ENCODE results near the gene SCRG1.

The SCRG1 gene

DNA sequence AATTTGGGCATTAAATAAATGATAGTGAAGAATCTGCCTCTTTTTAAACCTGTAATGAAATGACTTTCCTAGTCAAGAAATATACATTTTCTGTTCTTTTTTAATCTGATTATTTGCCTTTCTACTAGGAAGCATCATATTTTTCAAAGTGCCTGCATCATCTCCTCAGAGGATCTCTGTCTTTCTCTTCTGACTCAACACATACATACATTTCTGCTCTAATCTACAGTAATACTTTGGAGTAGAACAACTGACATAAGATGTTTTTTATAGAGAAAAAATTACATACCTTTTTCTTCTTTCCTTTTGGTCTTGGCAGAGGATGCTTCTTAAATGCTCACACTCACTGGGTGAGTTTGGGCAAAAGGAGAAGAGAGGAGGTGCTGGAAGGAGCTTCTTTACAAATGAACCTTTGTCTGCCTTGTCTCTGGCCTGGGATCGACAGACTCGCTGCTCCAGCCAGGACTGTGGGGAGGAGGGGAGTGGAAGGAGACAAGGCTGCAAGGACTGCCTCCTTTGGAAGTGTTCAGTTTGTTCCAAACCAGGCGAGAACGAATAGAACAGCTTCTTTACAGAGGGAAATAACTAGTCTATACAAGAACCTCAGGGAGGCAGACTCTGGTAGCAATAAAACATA lies at the start of gene SCRG1:
SCRG1 (minus strand) TSS at position 338 of the 637 bp plus-strand sequence. CDS start 7,702 bp downstream, outside the sequence.
- DNase-seq, result no peak

DNA sequence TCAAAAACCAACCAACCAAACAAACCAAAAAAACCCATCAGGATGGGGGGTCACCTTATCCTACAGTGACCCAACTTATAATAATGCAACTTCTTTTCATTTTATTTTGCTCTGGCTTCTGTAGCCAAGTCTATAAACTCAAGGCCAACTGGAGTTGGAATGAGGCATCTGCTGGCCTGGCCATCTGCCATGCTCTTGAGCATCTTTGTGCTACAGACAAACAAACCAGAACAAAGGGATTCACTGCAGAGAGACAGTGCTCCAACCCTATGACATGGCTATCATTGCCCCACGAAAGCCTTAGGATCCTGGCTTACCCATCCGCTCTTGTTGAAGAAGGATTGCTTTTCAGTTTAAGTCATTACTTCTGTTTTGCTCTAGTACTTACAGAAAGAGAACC lies 49.2 kb upstream of the SCRG1 start:
- no peak for DNase-seq

GRCh38 chr4:173446416-173446815 lies 47.5 kb upstream of the SCRG1 start:
- no peak for DNase-seq

- no peak for DNase-seq
Measured at GRCh38 chr4:173443121-173443520, 44.2 kb upstream of the SCRG1 start.

DNA sequence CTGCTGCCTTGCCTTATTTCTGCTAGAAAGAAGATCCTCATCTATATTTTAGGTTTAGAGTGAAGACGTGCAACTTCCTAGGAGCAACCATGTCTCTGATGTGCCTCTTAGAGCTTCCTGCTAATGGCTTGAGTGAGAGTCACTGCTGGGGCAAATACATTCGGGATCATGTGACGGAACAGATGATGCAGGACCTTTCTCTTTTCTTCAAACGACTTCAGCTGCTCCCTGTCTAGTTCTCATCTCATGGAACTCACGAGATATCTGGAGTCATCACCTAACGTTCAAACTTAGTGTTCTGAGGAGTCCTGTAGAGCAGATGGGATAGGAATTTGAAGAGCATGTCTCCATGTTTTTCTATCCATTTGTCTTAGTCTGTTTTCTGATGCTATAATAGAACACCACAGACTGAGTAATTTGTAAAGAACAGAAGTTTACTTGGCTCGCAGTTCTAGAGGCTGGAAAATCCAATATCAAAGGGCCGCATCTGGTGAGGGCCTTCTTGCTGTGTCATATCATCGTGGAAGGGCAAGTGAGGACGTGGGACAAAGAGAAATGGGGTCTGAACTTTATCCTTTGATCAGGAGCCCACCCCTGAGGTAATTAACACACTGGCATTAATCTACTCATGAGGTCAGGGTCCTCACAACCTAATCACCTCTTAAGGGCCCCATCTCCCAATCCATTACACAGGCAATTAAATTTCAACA lies 43.5 kb upstream of the SCRG1 start:
- DNase-seq, result no peak

GRCh38 chr4:173440888-173441287 lies 42.0 kb upstream of the SCRG1 start:
- DNase-seq, result no peak

DNA sequence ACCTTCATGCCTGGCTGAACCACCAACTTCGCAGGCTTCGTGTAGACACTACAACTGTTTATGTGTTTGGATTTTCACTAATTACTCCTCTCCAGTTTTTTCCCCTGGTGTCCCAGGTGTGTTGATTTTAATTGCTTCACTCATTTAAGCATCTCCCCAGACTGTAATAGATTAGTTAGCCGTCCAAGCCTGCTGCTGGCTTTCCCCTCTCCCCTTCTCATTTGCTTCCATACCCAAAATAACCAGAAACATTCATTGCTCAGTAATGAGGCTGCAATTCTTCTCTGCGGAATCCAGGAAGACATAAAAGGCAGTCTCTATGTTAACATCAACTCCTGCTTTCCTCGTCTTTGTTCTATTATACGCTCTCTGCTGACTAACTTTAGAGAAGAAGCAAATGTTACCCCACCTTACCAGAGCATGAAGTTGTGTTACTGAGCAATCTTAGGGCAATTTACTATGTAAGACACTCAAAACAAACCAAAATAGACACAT lies 37.9 kb upstream of the SCRG1 start:
- no peak for DNase-seq

GRCh38 chr4:173436149-173436579 lies 37.2 kb upstream of the SCRG1 start:
- DNase-seq, result no peak

DNA sequence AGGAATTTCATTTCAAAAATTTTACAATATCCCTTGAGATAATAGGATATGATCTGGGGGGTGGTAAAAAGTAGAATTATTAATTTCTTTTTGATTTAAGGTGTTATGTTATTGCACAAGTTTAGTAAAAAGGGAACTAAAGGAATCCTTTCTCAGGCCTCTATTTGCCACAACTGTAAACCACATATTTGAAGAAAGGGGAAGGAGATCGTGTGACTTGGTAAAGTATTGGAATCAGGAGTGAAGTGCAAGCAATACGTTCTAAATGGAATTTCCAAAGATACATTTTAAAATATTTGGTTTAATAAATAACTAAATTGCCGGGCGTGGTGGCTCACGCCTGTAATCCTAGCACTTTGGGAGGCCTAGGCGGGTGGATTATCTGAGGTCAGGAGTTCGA lies 35.3 kb upstream of the SCRG1 start:
- no peak for DNase-seq

DNA sequence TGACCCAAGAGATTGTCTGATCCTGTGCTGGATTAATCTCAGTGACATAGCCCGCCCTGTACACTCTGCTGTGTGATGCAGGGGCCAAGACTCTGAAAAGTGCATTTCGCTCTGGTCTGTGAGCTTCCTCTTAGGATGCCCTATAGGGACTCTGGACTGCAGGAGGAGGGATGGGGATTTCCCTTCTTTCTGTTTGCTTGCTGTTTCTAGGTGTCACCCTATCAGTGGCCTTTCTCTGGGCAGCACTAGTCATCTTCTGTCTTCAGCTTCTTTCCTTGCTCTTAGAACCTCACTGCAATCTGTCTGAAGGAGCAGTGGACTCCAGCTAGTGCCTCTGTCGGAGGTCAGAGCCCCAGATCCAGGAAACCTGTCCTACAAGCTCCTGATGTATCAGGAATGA lies 34.5 kb upstream of the SCRG1 start:
- no peak for DNase-seq

GRCh38 chr4:173432430-173432829 lies 33.5 kb upstream of the SCRG1 start:
- DNase-seq, result no peak

DNA sequence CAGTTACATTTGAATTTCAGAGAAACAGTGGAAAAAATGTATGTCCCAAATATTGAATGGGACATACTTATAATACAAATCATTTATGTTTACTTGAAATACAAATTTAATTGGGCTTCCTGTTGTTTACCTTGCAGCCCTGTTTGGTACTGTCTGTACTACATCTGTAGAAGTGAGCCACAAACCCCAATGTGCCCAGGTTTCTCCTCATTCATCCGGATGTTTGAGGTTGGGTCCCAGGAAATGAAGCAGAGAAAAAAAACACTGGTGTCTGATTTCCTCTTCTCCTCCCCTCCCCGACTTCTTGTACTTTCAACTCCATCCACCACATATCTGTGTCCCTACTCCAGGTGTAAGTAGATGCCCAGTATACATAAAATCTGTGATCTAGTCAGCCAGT lies 27.1 kb upstream of the SCRG1 start:
- no peak for DNase-seq

DNA sequence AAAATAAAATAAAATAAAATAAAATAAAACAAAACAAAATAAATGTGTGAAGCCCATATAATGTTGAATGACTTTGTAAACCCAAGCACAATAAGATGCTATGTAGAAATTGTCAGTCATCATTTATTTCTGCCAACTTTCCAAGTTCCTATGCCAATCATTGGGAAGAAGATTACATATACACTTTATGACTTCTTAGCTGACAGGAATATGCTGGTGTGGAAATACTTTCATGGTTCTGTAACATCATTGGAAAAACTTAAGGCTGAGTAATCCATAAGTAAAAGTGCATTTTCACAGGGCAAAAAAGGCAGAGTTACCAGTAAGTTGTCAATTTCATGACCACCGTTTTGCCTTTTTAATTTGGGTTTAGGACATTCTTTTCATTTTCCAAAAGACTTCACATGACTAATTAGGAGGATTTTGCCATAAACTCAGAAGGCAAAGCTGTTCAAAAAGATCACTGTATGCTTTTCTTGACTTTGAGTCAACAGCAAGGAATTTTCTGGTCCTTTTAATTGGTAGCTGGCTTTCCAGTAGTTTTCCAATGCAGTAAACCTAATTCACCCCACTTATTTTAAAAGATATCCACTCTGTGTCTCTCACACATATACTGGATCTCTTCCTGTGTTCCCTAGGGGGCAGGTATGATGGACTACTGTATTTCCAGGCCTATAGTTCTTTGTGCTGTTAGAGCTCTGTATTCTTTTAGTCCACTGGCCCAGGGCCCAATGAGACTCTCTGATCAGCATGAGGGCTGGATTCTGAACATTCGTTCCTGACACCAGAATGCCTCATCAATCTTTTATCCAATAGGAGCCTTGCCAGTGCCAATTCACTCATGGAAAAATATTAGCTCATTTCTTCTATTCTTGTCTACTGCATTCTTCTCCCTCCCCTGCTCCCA lies 26.2 kb upstream of the SCRG1 start:
- DNase-seq, result no peak

- no peak for DNase-seq
Measured at GRCh38 chr4:173420801-173421200, 21.9 kb upstream of the SCRG1 start.

- DNase-seq, result no peak
Measured at GRCh38 chr4:173420324-173420752, 21.4 kb upstream of the SCRG1 start.

DNA sequence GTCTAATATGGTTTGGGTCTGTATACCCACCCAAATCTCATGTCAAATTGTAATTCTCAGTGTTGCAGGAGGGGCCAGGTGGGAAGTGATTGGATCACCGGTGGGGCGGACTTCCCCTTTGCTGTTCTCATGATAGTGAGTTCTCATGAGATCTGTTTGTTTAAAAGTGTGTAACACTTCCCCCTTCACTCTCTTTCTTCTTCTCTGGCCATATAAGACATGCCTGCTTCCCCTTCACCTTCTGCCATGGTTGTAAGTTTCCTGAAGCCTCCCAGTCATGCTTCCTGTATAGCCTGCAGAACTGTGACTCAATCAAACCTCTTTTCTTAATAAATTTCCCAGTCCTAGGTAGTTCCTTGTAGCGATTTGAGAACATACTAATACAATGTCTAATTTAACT lies 19.7 kb upstream of the SCRG1 start:
- DNase-seq, result no peak

DNA sequence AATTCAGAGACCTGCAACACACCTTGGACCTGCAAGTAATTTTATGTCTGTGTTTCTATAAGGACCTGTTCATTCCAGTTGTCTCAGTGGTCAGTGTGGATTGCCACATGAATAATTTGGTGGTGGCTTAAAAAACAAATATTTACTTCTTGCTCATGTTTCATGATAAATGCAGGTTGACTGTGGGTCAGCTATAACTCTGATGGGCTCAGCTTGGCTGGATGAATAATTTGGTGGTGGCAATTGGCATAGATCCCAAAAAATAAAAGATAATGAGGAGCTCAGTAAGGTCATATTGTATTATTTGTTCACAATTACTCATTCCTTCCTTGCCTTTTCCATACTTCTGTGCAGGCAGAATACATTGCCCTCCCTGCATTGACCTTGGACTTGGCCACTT lies 18.9 kb upstream of the SCRG1 start:
- no peak for DNase-seq

- no peak for DNase-seq
Measured at GRCh38 chr4:173415885-173416653, 17.2 kb upstream of the SCRG1 start.

- no peak for DNase-seq
Measured at GRCh38 chr4:173415092-173415491, 16.2 kb upstream of the SCRG1 start.

DNA sequence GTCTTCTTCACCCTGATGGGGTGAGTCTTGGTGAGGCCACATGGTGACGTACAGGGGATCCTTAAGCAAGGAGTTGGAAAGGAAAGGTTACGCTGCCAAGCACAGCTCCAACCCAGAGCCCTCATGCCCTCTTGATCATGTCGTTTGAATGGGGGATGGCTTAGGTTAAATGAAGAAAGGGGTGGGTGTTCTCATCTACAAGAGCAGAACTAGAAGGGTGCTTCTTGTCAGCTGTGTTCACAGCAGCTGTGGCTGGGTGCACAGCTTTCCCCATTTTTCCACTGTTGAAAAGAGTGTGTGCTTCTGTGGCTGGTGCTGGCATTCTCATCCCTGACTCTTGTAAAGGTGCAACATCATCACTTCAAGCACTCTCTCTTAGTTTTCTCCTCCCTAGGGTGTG lies 15.5 kb upstream of the SCRG1 start:
- no peak for DNase-seq

- DNase-seq, result no peak
Measured at GRCh38 chr4:173413036-173413435, 14.1 kb upstream of the SCRG1 start.

- DNase-seq, result no peak
Measured at GRCh38 chr4:173411106-173411693, 12.3 kb upstream of the SCRG1 start.
